Mucosa of gallbladder (tissue), 1 donor: Measurements from ENCODE around the gene CAPS. TPM values are rescaled to one million over a fixed set of nuclear protein-coding genes. Genes with fewer than 3 reads are reported as not detected.

Source experiments
- DNase-seq: peaks from one replicate; pipeline ENCODE4 v3.0.0-alpha.2; 2020; ENCODE audit warnings: low spot score
- total RNA-seq: library from RNA; stranded (reverse); gene quantifications from one replicate; pipeline ENCODE4 v1.2.1, GENCODE V29; 2021
- donor health status: DM: no; HTN: no; CAD: no.

Gene CAPS
- total RNA-seq, 1 donor from 2014 or later: 82.5 TPM

GRCh38 chr19:5933391-5934068 lies 19.5 kb downstream of the CAPS start:
- no peak for DNase-seq

- no peak for DNase-seq
Observed at GRCh38 chr19:5934069-5934401, 20.0 kb downstream of the CAPS start.

- peak; percentile 32 for DNase-seq
Observed at GRCh38 chr19:5934774-5935472, 20.9 kb downstream of the CAPS start.

- DNase-seq: no peak
Observed at GRCh38 chr19:5935473-5936291, 21.6 kb downstream of the CAPS start.

GRCh38 chr19:5936292-5936592 lies 22.2 kb downstream of the CAPS start:
- DNase-seq: peak; percentile 73

GRCh38 chr19:5937550-5937949 lies 23.5 kb downstream of the CAPS start:
- no peak for DNase-seq

GRCh38 chr19:5940260-5941208 lies 26.5 kb downstream of the CAPS start:
- DNase-seq: no peak

GRCh38 chr19:5941673-5942072 lies 27.6 kb downstream of the CAPS start:
- DNase-seq: no peak

- no peak for DNase-seq
Observed at GRCh38 chr19:5943045-5943444, 29.0 kb downstream of the CAPS start.

- no peak for DNase-seq
Observed at GRCh38 chr19:5943623-5944022, 29.6 kb downstream of the CAPS start.

GRCh38 chr19:5947435-5947834 lies 33.4 kb downstream of the CAPS start:
- peak; percentile 74 for DNase-seq

- DNase-seq: no peak
Observed at GRCh38 chr19:5948752-5949564, 34.9 kb downstream of the CAPS start.

- no peak for DNase-seq
Observed at GRCh38 chr19:5949792-5950305, 35.8 kb downstream of the CAPS start.

- no peak for DNase-seq
Observed at GRCh38 chr19:5950741-5951140, 36.7 kb downstream of the CAPS start.

GRCh38 chr19:5951338-5951861 lies 37.3 kb downstream of the CAPS start:
- peak; percentile 32 for DNase-seq

- no peak for DNase-seq
Observed at GRCh38 chr19:5952193-5953029, 38.4 kb downstream of the CAPS start.

- no peak for DNase-seq
Observed at GRCh38 chr19:5953030-5953589, 39.1 kb downstream of the CAPS start.

- no peak for DNase-seq
Observed at GRCh38 chr19:5953680-5954213, 39.7 kb downstream of the CAPS start.

- DNase-seq: no peak
Observed at GRCh38 chr19:5954293-5954692, 40.2 kb downstream of the CAPS start.
